H9 (cell line): ENCODE data around the gene SPAG17. TPM values are rescaled to one million over a fixed set of nuclear protein-coding genes. Genes with fewer than 3 reads are reported as not detected.

Experiments used
- DNase-seq: peaks from one replicate; pipeline ENCODE4 v3.0.0-alpha.2; 2017
- H2AFZ ChIP-seq: one replicate; pipeline ENCODE4 v1.6.1; 2013; ENCODE audit warnings: mild to moderate bottlenecking, low read length, control low read depth, moderate library complexity
- H2AK5ac ChIP-seq: 2 replicates; pipeline ENCODE4 v1.6.1; 2013; ENCODE audit warnings: low read length, control low read depth, mixed read lengths; ENCODE audit not compliant: insufficient read length
- H2BK120ac ChIP-seq: one replicate; pipeline ENCODE4 v1.6.1; 2013; ENCODE audit warnings: low read depth, mild to moderate bottlenecking, low read length, control low read depth, inconsistent platforms; ENCODE audit not compliant: poor library complexity, severe bottlenecking
- H2BK12ac ChIP-seq: 2 replicates; pipeline ENCODE4 v1.6.1; 2013; ENCODE audit warnings: low read length, control low read depth, mixed read lengths, low read depth; ENCODE audit not compliant: insufficient read length
- H2BK15ac ChIP-seq: 2 replicates; pipeline ENCODE4 v1.6.1; 2013; ENCODE audit warnings: low read depth, low read length, control low read depth
- H2BK20ac ChIP-seq: one replicate; pipeline ENCODE4 v1.6.1; 2013; ENCODE audit warnings: low read depth, mild to moderate bottlenecking, low read length, control low read depth, inconsistent platforms; ENCODE audit not compliant: poor library complexity, severe bottlenecking
- H2BK5ac ChIP-seq: 2 replicates; pipeline ENCODE4 v1.6.1; 2013; ENCODE audit warnings: low read length, control low read depth, mixed read lengths; ENCODE audit not compliant: insufficient read length
- H3K14ac ChIP-seq: 2 replicates; pipeline ENCODE4 v1.6.1; 2013; ENCODE audit warnings: low read length, control low read depth; ENCODE audit not compliant: insufficient read depth
- H3K18ac ChIP-seq: 2 replicates; pipeline ENCODE4 v1.6.1; 2013; ENCODE audit warnings: low read depth, mild to moderate bottlenecking, mixed read lengths, low read length, control low read depth; ENCODE audit not compliant: insufficient read length
- H3K23ac ChIP-seq: 2 replicates; pipeline ENCODE4 v1.6.1; 2013; ENCODE audit warnings: low read length, control low read depth, mixed read lengths, low read depth; ENCODE audit not compliant: insufficient read length
- H3K23me2 ChIP-seq: 2 replicates; pipeline ENCODE4 v1.6.1; 2013; ENCODE audit warnings: low read depth, mild to moderate bottlenecking, mixed read lengths, low read length, control low read depth; ENCODE audit not compliant: insufficient read length, poor library complexity, severe bottlenecking
- H3K27ac ChIP-seq: 2 replicates; pipeline ENCODE4 v1.5.1; 2013; ENCODE audit warnings: low read length, control low read depth, mixed read lengths, low read depth; ENCODE audit not compliant: insufficient read length
- H3K27me3 ChIP-seq: 2 replicates; pipeline ENCODE4 v1.6.1; 2013; ENCODE audit warnings: low read length, control low read depth, inconsistent platforms; ENCODE audit not compliant: insufficient read depth
- H3K4ac ChIP-seq: 2 replicates; pipeline ENCODE4 v1.6.1; 2013; ENCODE audit warnings: low read depth, mild to moderate bottlenecking, control low read depth, inconsistent platforms, low read length, moderate library complexity
- H3K4me1 ChIP-seq: 2 replicates; pipeline ENCODE4 v1.6.1; 2013; ENCODE audit warnings: low read length, control low read depth, inconsistent platforms; ENCODE audit not compliant: insufficient read depth
- H3K4me2 ChIP-seq: 2 replicates; pipeline ENCODE4 v1.6.1; 2013; ENCODE audit warnings: low read length, control low read depth, mixed read lengths; ENCODE audit not compliant: insufficient read length, insufficient read depth
- H3K56ac ChIP-seq: 2 replicates; pipeline ENCODE4 v1.6.1; 2013; ENCODE audit warnings: low read depth, mild to moderate bottlenecking, mixed read lengths, low read length, control low read depth; ENCODE audit not compliant: insufficient read length
- H3K79me1 ChIP-seq: 2 replicates; pipeline ENCODE4 v1.6.1; 2013; ENCODE audit warnings: low read depth, mild to moderate bottlenecking, moderate library complexity, low read length, control low read depth, inconsistent platforms; ENCODE audit not compliant: insufficient read depth, poor library complexity, severe bottlenecking
- H3K79me2 ChIP-seq: 2 replicates; pipeline ENCODE4 v1.6.1; 2013; ENCODE audit warnings: low read length, control low read depth, inconsistent platforms; ENCODE audit not compliant: insufficient read depth
- H3K9ac ChIP-seq: 2 replicates; pipeline ENCODE4 v1.6.1; 2013; ENCODE audit warnings: low read length, control low read depth, mixed read lengths; ENCODE audit not compliant: insufficient read length; ENCODE audit errors: extremely low read depth
- H3K9me3 ChIP-seq: one replicate; pipeline ENCODE4 v1.6.1; 2013; ENCODE audit warnings: low read depth, low read length, inconsistent platforms; ENCODE audit not compliant: control insufficient read depth
- H3T11ph ChIP-seq: one replicate; pipeline ENCODE4 v1.6.1; 2013; ENCODE audit warnings: mild to moderate bottlenecking, low read length, control low read depth, inconsistent platforms
- H4K20me1 ChIP-seq: one replicate; pipeline ENCODE4 v1.6.1; 2013; ENCODE audit not compliant: control insufficient read depth, insufficient read length, insufficient read depth
- H4K5ac ChIP-seq: 2 replicates; pipeline ENCODE4 v1.6.1; 2013; ENCODE audit warnings: low read depth, mild to moderate bottlenecking, mixed read lengths, low read length, control low read depth; ENCODE audit not compliant: insufficient read length
- H4K8ac ChIP-seq: replicated peaks from 2 replicates; pipeline ENCODE4 v1.6.1; 2013; ENCODE audit warnings: low read length, control low read depth, mixed read lengths, low read depth; ENCODE audit not compliant: insufficient read length
- H4K91ac ChIP-seq: 2 replicates; pipeline ENCODE4 v1.6.1; 2013; ENCODE audit warnings: low read depth, mild to moderate bottlenecking, moderate library complexity, mixed read lengths, low read length, control low read depth; ENCODE audit not compliant: insufficient read length
- H3K27ac Mint-ChIP-seq, 3 experiments: 2 replicates in 2 of 3; 3 replicates in 1 of 3; pipeline ENCODE4 v1.8.0; 2020 to 2021; ENCODE audit warnings: mixed read lengths in 3 of 3, mild to moderate bottlenecking in 1 of 3, moderate library complexity in 1 of 3
- H3K27me3 Mint-ChIP-seq: 2 replicates; pipeline ENCODE4 v1.8.0; 2021; ENCODE audit warnings: low read depth, mild to moderate bottlenecking, moderate library complexity, mixed read lengths
- H3K36me3 Mint-ChIP-seq, 3 experiments: 2 replicates in 2 of 3; 3 replicates in 1 of 3; pipeline ENCODE4 v1.8.0; 2020 to 2021; ENCODE audit warnings: low read depth in 3 of 3, mixed read lengths in 3 of 3; ENCODE audit not compliant: insufficient read depth in 1 of 3
- H3K4me1 Mint-ChIP-seq, 2 experiments: 2 replicates each; pipeline ENCODE4 v1.8.0; 2020; ENCODE audit warnings: mixed read lengths in 2 of 2
- H3K4me3 Mint-ChIP-seq, 2 experiments: 2 replicates in 1 of 2; 3 replicates in 1 of 2; pipeline ENCODE4 v1.8.0; 2020 to 2021; ENCODE audit warnings: mild to moderate bottlenecking in 2 of 2, mixed read lengths in 2 of 2, moderate library complexity in 1 of 2
- H3K9me3 Mint-ChIP-seq, 2 experiments: 2 replicates in 1 of 2; 3 replicates in 1 of 2; pipeline ENCODE4 v1.8.0; 2020; ENCODE audit warnings: mild to moderate bottlenecking in 2 of 2, mixed read lengths in 2 of 2, moderate library complexity in 1 of 2
- CTCF ChIP-seq: fragments of 200-600 bp; sonication (generic); conservative IDR thresholded peaks from 3 replicates; pipeline ENCODE4 v1.8.0; 2021; ENCODE audit warnings: antibody characterized with exemption, mild to moderate bottlenecking
- WGBS: extraction: QIAGEN DNeasy Blood & Tissue Kit; methylation state at CpG from one replicate; pipeline ENCODE4 v1.1.7; 2013; ENCODE audit warnings: missing lambda C conversion rate, low lambda C conversion rate, mixed read lengths; ENCODE audit not compliant: insufficient read length; ENCODE audit errors: extremely low coverage; 5-methylcytosine and 5-hydroxymethylcytosine counted together
- total RNA-seq: library from RNA; stranded (reverse); gene quantifications from 2 replicates; pipeline ENCODE4 v1.2.1, GENCODE V29; 2021

Gene SPAG17
- total RNA-seq, 1 experiment from 2014 or later = 0.37 TPM

GRCh38 chr1:118183586-118183985, 1.4 kb downstream of the SPAG17 start:
- H3T11ph ChIP-seq = no peak overlapping the region
- no peaks in the 10 kb centered on the region; the same call in 1 of the 2 replicates for H3K4me1 ChIP-seq
- H4K91ac ChIP-seq = no peak overlapping the region
- H3K79me1 ChIP-seq = no peaks in the 10 kb centered on the region
- H2BK5ac ChIP-seq = no peak overlapping the region
- no peak overlapping the region for H2AK5ac ChIP-seq
- H3K4ac ChIP-seq = no peak overlapping the region
- no peak overlapping the region for H3K4me3 Mint-ChIP-seq
- H3K27ac ChIP-seq = no peak overlapping the region
- peaks cover 0 to 4% of the 10 kb centered on the region in 2 experiments; a peak in 3 of 5 replicates for H3K9me3 Mint-ChIP-seq
- H4K5ac ChIP-seq = no peak overlapping the region
- H4K20me1 ChIP-seq = no peaks in the 10 kb centered on the region
- H3K4me1 Mint-ChIP-seq = peaks cover 28% of the 10 kb centered on the region in 2 experiments
- H2BK120ac ChIP-seq = no peak overlapping the region
- H2BK20ac ChIP-seq = no peak overlapping the region
- no peak overlapping the region for H3K56ac ChIP-seq
- no peak overlapping the region for H3K27ac Mint-ChIP-seq
- peaks cover 3% of the 10 kb centered on the region for H3K23me2 ChIP-seq
- DNase-seq = no peak
- no peaks in the 10 kb centered on the region for H3K79me2 ChIP-seq
- peaks cover 0 to 9% (median 0%) of the 10 kb centered on the region in 3 experiments; a peak in 2 of 7 replicates for H3K36me3 Mint-ChIP-seq
- H3K27me3 ChIP-seq = no peaks in the 10 kb centered on the region
- H2BK15ac ChIP-seq = no peak overlapping the region
- H3K23ac ChIP-seq = no peak overlapping the region
- no peak for TF ChIP-seq CTCF
- H4K8ac ChIP-seq = no peak overlapping the region
- H2AFZ ChIP-seq = no peak overlapping the region
- no peak overlapping the region for H3K9ac ChIP-seq
- H2BK12ac ChIP-seq = no peak overlapping the region
- H3K9me3 ChIP-seq = no peaks in the 10 kb centered on the region
- no peak overlapping the region for H3K18ac ChIP-seq
- H3K4me2 ChIP-seq = no peak overlapping the region
- H3K14ac ChIP-seq = no peak overlapping the region
- no peaks in the 10 kb centered on the region; the same call in 1 of the 2 replicates for H3K27me3 Mint-ChIP-seq
- WGBS = no CpG with 5 or more reads among the region's 2 CpGs
